OCI-LY1 (cell line): ENCODE results near the gene CHRM5.

Source experiments
- EZH2 ChIP-seq: fragments of 200-600 bp; sonication (generic), shearing (Covaris generic); IDR thresholded peaks from 2 replicates; pipeline ENCODE4 v1.8.0; 2017; ENCODE audit warnings: borderline replicate concordance, mixed run types, mild to moderate bottlenecking, antibody characterized with exemption, low read length, moderate library complexity, mixed read lengths
- TF ChIP-seq, protein P1 (sequence below): fragments of 200-600 bp; sonication (generic), shearing (Covaris generic); IDR thresholded peaks from 2 replicates; pipeline ENCODE4 v1.5.1; 2017; ENCODE audit warnings: mild to moderate bottlenecking, antibody characterized with exemption, low read length, moderate library complexity, mixed read lengths

DNA sequence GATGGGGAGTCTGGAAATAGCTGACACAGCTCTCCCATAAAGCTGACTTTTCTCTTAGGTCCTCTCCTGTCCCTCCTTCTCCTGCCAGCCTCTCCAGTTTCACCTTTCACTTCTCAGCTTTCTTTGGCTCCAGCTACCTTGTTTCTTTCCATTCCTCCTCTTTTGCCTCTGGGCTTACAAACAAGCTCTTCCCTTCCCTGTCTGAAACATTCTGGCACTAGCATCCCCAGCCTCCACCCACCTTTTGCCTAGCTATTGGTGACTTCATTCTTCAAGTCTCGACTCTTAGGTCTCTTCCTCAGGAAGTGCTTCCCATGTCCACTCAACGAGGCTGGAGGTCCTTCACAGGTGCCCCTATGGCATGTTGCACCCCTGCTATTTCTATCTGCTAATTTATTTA, 91.2 kb downstream of the CHRM5 start:
- TF ChIP-seq, protein P1, sequence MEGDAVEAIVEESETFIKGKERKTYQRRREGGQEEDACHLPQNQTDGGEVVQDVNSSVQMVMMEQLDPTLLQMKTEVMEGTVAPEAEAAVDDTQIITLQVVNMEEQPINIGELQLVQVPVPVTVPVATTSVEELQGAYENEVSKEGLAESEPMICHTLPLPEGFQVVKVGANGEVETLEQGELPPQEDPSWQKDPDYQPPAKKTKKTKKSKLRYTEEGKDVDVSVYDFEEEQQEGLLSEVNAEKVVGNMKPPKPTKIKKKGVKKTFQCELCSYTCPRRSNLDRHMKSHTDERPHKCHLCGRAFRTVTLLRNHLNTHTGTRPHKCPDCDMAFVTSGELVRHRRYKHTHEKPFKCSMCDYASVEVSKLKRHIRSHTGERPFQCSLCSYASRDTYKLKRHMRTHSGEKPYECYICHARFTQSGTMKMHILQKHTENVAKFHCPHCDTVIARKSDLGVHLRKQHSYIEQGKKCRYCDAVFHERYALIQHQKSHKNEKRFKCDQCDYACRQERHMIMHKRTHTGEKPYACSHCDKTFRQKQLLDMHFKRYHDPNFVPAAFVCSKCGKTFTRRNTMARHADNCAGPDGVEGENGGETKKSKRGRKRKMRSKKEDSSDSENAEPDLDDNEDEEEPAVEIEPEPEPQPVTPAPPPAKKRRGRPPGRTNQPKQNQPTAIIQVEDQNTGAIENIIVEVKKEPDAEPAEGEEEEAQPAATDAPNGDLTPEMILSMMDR: no peak
- no peak for TF ChIP-seq EZH2
